Fibroblast of peridontal ligament (primary cell): ENCODE results near the gene HK2.

Source experiments
- DNase-seq: peaks from one replicate; pipeline ENCODE4 v3.0.0-alpha.2; 2010; ENCODE audit errors: extremely low read depth

Gene HK2

GRCh38 chr2:74877376-74877775 is 43.4 kb downstream of the HK2 start:
- no peak for DNase-seq

- DNase-seq: no peak
Observed at GRCh38 chr2:74877781-74878433, 44.0 kb downstream of the HK2 start.

- no peak for DNase-seq
Observed at GRCh38 chr2:74878551-74878950, 44.6 kb downstream of the HK2 start.

- no peak for DNase-seq
Observed at GRCh38 chr2:74880054-74880728, 46.3 kb downstream of the HK2 start.

- DNase-seq: no peak
Observed at GRCh38 chr2:74881176-74881575, 47.2 kb downstream of the HK2 start.

GRCh38 chr2:74881626-74882298 is 47.8 kb downstream of the HK2 start:
- DNase-seq: no peak

- DNase-seq: no peak
Observed at GRCh38 chr2:74882299-74882687, 48.4 kb downstream of the HK2 start.

GRCh38 chr2:74883011-74883410 is 49.1 kb downstream of the HK2 start:
- no peak for DNase-seq

- no peak for DNase-seq
Observed at GRCh38 chr2:74884118-74884762, 50.3 kb downstream of the HK2 start.

GRCh38 chr2:74884866-74885265 is 50.9 kb downstream of the HK2 start:
- DNase-seq: no peak

GRCh38 chr2:74886251-74886650 is 52.3 kb downstream of the HK2 start:
- no peak for DNase-seq

GRCh38 chr2:74886811-74887210 is 52.9 kb downstream of the HK2 start:
- no peak for DNase-seq

- peak; percentile 92 for DNase-seq
Observed at GRCh38 chr2:74887445-74887951, 53.6 kb downstream of the HK2 start.

- peak; percentile 69 for DNase-seq
Observed at GRCh38 chr2:74887960-74888700, 54.2 kb downstream of the HK2 start.

- DNase-seq: no peak
Observed at GRCh38 chr2:74889159-74889558, 55.2 kb downstream of the HK2 start.

- no peak for DNase-seq
Observed at GRCh38 chr2:74890711-74891110, 56.8 kb downstream of the HK2 start.

GRCh38 chr2:74891136-74891764 is 57.3 kb downstream of the HK2 start:
- DNase-seq: no peak

- DNase-seq: peak; percentile 34
Observed at GRCh38 chr2:74891816-74892215, 57.9 kb downstream of the HK2 start.

GRCh38 chr2:74892609-74893008 is 58.7 kb downstream of the HK2 start:
- DNase-seq: no peak

- peak; percentile 63 for DNase-seq
Observed at GRCh38 chr2:74893332-74893731, 59.4 kb downstream of the HK2 start.

- peak; percentile 80 for DNase-seq
Observed at GRCh38 chr2:74894272-74894981, 60.5 kb downstream of the HK2 start.
